Stimulated activated CD4-positive, alpha-beta T cell treated with anti-CD3 and anti-CD28 coated beads, Interleukin-12 subunit alpha, Interleukin-12 subunit beta, amount 100 ng/mL, for 48 hours (primary cell): ENCODE results near the gene SMARCC1.

Experiments
- DNase-seq, 3 donors: peaks; one replicate each; pipeline ENCODE4 v3.0.0-alpha.2; 2020; ENCODE audit warnings: low read depth in 2 of 3, low spot score in 1 of 3

SMARCC1 gene

GRCh38 chr3:47705391-47705790 is 76.3 kb downstream of the SMARCC1 start:
- DNase-seq: no peak

DNA sequence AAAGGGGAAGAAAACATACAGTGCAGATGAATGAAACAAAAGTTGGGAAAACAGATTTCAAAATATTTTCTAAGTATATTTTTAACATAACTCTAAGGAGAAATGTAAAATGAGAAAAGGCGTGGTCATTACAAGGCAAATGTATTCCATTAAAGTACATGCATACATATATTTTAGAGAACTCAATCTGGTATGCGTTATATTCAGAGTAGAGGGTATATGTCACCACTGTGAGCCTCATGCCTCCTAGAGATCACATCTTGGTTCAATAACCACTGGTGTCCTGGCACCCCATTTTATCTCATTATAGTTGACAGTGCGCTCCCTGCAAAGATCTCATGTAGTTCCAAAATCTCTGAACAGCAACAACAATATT is 77.5 kb downstream of the SMARCC1 start:
- DNase-seq: no peak

GRCh38 chr3:47701388-47701787 is 80.3 kb downstream of the SMARCC1 start:
- no peak for DNase-seq

GRCh38 chr3:47692158-47692557 is 89.5 kb downstream of the SMARCC1 start:
- no peak for DNase-seq

DNA sequence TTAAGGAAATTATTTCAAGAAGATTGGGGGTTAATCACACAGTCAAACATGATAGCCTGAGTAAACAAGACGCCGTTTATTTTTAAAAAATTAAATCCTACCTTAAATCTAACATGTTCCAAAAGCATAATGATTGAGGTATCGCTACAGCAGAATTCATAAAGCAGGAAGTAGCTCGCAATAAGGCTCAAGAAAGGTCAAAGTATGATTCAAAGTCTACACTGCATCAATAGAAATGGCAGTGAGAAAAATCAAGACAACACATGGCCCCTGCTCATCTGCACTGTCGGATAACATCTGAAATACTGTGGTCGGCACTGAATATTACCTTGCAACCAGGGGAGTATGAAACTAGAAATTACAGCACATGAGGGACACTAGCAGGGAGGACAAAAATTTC is 93.2 kb downstream of the SMARCC1 start:
- DNase-seq: no peak

DNA sequence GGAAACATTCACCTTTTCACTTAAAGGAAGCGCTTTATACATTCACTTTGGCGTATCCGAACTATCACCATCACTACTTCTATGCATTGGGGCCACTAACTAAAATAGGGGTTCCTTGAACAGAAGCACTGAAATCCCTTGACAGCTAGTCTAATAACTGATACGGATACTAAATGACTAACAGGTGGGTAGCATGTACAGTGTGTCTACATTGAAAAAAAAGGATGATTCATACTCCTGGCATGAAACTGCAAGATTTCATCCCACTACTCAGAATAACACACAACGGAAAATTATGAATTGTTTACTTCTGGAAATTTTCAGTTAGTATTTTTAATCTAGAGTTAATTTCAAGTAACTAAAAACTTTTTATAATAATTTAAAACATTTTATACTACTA is 96.7 kb downstream of the SMARCC1 start:
- DNase-seq: no peak

DNA sequence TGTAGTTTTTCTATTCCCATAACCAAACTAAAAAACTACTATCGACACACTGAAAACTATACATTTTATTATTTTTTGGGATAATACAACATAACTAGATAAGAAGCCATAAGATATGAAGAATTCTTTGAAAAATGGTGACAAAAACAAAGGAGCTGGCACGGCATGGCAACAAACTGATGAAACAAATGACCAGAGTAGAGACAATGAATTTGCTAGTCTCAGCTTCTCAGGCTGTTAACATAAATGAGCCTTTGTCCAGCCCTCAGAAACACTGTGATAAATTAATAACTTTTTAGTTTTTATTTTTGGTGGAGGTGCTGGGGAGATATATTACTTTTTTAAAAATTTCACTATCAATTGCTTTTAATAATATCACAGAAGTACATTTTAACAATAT is 100.7 kb downstream of the SMARCC1 start:
- DNase-seq: no peak

DNA sequence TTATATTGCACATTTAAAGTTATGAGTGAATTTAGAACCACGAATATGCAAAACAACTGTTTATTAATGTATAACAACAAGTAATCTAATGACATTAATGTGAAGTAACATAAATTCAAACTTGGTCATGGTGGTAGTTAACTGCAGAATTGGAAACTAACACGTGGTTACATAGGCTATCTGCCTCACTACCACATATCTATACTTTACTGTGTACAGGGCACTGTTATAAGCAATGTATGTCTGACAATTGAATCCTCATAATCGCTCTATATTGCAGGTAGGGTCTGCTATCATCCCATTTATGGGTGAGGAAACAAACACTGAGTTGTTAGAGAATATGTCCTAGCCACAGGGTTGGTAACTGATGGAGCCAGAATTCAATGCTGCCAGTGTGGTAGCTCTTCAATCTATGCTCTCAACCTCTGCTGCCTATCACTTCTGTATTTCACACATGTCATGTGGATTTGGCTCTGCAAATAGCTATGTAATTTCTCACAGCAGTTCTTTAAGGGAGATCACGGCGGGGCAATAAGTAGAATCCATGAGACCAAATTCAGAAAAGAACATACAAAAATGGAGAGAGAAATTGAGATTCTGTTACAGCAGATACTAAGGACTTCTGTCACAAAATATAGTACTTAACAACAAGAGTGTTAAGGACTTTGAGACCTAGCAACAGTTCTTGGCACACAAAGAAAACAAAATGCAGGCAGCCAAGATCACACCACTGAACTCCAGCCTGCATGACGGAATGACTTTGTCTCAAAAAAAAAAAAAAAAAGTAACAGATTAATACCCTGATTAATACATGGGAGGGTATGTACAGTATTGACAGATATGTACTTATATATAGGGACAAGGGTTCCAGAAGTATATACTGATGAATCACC is 103.0 kb downstream of the SMARCC1 start:
- no peak for DNase-seq

GRCh38 chr3:47669026-47669749 is 112.5 kb downstream of the SMARCC1 start:
- DNase-seq: no peak

DNA sequence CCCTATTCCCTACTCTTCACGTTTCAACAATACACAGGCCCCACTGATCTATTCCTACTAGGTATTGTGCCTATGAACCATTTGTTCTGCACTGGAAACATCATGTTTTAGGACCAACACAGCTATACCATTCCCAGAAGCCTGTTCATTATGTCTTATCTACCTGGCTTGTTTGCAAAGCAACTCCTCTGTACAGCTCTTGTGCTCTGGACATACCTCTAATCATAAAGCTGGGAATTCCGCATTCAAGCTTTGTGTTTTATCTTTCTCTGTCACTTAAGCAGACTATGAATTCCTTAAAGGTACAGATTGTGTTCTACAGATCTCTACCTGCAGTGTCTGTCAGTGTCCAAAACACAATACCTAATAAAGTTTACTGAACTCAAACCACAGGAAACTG is 115.6 kb downstream of the SMARCC1 start:
- DNase-seq: no peak

DNA sequence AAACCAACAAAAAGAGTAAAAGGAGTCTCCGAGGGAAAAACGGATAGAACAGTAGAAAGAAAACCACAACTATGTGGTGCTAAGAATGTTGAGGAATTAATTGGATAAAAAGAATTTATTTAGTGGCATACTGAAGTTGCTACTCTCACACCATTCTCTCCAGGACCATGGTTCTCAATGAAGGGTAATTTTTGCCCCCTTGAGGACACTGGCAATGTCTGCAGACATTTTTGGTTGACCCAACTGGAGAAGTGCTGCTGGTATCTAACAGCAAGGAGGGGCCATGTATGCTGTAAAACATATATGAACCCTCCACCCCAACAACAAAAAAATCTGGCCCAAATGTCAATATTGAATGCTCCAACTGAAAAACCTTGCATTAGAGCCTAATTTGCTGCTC is 117.2 kb downstream of the SMARCC1 start:
- no peak for DNase-seq

DNA sequence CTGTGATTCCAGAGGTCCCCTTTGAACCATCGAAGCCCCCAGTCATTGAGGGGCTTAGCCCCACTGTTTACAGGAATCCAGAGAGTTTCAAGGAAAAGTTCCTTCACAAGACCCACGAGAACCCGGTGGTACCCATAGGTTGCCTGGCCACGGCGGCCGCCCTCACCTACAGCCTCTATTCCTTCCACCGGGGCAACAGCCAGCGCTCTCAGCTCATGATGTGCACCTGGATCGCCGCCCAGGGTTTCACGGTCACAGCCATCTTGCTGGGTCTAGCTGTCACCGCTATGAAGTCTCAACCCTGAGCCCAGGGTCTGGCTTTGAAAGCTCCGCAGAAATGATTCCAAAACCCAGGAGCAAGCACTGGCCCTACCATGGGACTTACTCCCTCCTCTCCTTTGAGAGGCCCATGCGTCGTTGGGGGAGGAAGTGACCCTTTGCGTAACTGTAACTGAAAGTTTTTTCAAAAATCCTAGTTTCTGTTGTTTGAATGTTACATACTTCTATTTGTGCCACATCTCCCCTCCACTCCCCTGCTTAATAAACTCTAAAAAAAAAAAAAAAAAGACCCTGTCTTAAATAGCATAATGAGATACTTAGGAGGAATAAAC is 118.0 kb downstream of the SMARCC1 start:
- no peak for DNase-seq

DNA sequence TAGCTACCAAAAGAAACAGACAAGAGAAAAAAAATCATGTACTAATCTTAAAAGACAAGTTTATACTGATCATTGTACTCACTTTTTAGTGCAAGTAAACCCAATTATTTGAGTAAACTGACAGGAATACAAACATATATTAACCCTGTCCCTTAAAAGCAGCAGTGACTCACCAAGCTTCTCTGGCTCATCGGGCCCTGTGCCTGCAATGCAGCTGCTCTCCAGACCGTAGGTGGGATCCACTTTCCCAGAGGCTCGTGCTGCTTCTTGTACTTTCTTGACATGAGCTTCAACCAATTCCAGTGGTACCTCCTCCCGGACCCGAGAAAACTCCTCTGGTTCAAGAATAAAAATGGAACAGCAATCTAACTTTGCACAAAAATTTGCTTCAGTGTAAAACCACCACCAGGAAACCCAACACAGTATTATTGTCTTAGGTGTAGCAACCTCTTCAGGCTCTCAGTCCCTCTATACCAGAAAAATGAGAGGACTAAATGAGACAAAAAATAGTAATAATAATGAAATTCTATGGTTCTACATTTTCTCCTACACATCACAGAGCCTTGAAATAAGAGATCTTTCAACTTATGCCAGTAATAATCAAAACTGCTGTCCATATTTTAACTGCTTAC is 120.5 kb downstream of the SMARCC1 start:
- DNase-seq: no peak

DNA sequence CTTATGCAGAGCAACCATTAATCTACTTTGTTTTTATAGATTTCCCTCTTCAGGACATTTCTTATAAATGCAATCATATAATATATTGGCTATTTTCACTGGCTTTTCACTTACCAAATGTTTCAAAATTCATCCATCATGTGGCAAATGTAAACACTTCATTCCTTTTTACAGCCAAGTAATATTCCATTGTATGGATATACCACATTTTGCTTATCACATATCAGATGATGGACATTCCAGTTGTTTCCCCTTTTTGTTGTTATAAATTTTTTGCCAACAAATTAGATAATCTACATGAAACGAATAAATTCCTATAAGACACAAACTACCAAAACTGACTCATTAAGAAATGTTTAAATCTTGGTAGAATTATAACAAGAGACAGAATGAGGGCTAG is 123.2 kb downstream of the SMARCC1 start:
- DNase-seq: no peak

DNA sequence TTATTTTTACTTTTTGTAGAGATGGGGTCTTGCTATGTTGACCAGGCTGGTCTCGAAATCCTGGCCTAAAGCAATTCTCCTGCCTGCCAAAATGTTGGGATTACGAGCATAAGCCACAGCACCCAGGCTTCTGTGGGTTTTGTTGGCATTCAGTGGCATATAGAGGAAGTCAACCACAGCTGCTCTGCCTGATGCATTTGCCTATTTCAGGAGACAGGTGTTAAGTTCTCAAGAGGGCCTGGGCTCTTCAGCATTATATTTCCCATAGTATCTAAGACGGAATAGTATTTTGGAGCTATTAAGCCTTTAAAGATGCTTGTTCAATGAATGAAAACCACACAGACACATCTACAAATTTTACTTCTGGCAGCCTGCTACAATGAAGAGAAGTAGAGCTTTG is 129.6 kb downstream of the SMARCC1 start:
- DNase-seq: no peak

DNA sequence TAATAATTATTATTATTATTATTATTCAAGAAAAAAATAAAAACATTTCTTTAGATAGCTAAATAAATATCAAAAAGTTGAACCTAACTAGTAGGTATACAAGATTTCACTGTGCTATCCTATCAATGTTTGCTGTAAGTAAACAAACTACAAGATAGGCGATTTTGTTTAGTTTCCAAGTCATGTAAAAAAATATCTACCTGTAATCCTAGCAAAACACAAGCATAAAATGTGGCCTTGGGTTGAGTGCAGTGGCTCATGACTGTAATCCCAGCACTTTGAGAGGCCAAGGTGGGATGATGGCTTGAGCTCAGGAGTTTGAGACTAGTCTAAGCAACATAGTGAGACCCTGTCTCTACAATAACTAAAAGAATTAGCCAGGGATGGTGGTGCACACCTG is 131.4 kb downstream of the SMARCC1 start:
- DNase-seq: no peak

DNA sequence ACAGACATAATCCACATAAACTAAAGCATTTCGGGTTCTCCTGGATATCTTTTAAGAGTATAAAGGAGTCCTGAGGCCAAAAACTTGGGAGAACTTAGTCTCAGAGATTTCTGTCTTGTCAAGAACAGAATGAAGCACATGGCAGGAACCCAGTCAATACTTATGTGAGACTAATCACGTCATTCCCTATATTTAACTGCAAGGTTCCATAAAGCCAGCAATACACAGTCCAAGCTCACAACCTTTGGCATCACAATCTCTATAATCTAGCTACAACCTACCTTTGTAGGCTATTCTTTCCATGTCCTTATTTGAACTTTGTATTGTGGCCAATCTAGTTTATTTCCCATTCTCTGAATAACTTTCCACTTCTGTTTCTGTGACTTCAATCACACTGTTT is 134.1 kb downstream of the SMARCC1 start:
- DNase-seq: no peak

- DNase-seq: no peak
These were observed 135.3 kb downstream of the SMARCC1 start for GRCh38 chr3:47646362-47646761.

- no peak for DNase-seq
These were observed 136.1 kb downstream of the SMARCC1 start for GRCh38 chr3:47645551-47645950.

DNA sequence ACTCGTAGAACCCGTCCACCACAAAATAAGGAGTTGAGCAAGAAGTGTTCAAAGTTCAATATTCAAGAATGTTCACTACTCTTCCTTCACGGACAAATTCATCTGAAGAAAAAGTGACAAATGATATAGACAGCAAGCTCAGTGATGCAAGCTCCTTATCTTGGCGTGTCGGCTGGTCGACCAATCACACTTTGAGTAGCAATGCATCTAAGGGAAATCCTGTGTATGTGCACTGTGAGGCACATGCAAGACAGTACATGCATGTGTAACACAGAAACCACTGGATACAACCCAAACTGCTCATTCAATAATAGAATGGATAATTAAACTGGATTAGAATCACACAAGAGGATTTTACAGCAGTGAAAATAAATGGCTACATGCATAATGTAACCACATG is 138.6 kb downstream of the SMARCC1 start:
- no peak for DNase-seq

DNA sequence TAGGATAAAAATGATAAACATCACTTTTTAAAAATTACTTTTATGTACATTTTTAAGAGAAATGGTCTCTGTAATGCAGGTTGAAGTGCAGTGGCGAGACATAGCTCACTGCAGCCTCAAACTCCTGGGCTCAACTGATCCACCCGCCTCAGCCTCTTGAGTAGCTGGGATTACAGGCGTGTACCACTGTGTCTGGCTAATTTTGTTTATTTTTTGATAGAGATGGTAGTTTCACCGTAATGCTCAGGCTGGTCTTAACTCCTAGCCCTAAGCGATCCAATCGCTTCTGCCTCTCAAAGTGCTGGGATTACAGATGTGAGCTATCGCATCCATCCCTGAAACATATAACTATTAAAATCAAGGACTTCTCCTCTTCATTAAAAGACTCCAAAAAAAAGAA is 140.0 kb downstream of the SMARCC1 start:
- no peak for DNase-seq

DNA sequence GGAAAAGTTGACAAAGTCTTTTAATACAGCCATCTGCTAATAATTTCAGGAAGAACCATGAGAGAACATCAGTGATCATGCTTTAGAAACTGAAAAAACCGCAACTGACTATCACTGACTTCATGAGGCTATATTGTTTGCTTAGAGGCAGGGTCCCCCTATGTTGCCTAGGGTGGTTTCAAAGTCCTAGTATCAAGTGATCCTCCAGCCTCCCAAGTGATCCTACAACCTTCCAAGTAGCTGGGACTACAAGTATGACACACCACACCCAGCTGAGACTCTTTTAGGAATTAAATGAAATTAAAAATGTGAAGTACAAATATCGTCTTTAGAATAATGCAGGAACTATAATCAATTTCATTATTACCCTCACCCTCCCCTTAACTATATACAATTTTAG is 144.8 kb downstream of the SMARCC1 start:
- no peak for DNase-seq
